Sigmoid colon (tissue), 7 donors: ENCODE results near the gene PAPLN. TPM values are rescaled to one million over a fixed set of nuclear protein-coding genes. Genes with fewer than 3 reads are reported as not detected.
A peak's percentile ranks its signal among the peaks of the same experiment; 100 is the strongest.

Experiments used
- DNase-seq: peaks from one replicate; pipeline ENCODE4 v3.0.0-alpha.2; 2019
- H3K27ac ChIP-seq, 4 donors: fragments of 200-600 bp; sonication (generic); one replicate each; pipeline ENCODE4 v1.5.1; 2016 to 2019; ENCODE audit warnings: mild to moderate bottlenecking in 1 of 4
- H3K27me3 ChIP-seq, 3 donors: fragments of 200-600 bp; sonication (generic); one replicate each; pipeline ENCODE4 v1.5.1; 2019; ENCODE audit warnings: mild to moderate bottlenecking in 1 of 3
- H3K36me3 ChIP-seq, 4 donors: fragments of 200-600 bp; sonication (generic); one replicate each; pipeline ENCODE4 v1.5.1; 2016 to 2019
- H3K4me1 ChIP-seq, 4 donors: fragments of 200-600 bp; sonication (generic); one replicate each; pipeline ENCODE4 v1.5.1; 2017 to 2019
- H3K4me3 ChIP-seq, 4 donors: fragments of 200-600 bp; sonication (generic); one replicate each; pipeline ENCODE4 v1.5.1; 2017 to 2019; ENCODE audit warnings: mild to moderate bottlenecking in 2 of 4, moderate library complexity in 1 of 4
- H3K9me3 ChIP-seq, 4 donors: fragments of 200-600 bp in 3 of 4; sonication (generic) in 3 of 4; one replicate each; pipeline versions ENCODE4 v1.5.1 to v1.6.1; 2013 to 2019
- EP300 ChIP-seq, 4 donors: sonication (generic); formaldehyde crosslinking; IDR thresholded peaks; one replicate each; pipeline ENCODE4 v1.6.1; 2017; ENCODE audit warnings: antibody characterized with exemption in 4 of 4
- POLR2A ChIP-seq, 2 donors: fragments of 450-650 bp; IDR thresholded peaks; one replicate each; pipeline ENCODE4 v1.6.1; 2016; ENCODE audit warnings: antibody characterized with exemption in 2 of 2, mild to moderate bottlenecking in 2 of 2, moderate library complexity in 2 of 2
- POLR2AphosphoS5 ChIP-seq, 4 donors: sonication (generic); formaldehyde crosslinking; IDR thresholded peaks; one replicate each; pipeline ENCODE4 v1.6.1; 2017; ENCODE audit warnings: antibody characterized with exemption in 4 of 4
- WGBS, 2 donors: extraction: QIAGEN DNeasy Blood & Tissue Kit; methylation state at CpG; one replicate each; pipeline ENCODE4 v1.1.7; 2013; 5-methylcytosine and 5-hydroxymethylcytosine counted together
- intact Hi-C: fragments of 100-400 bp; cut with DNase I; formaldehyde crosslinking; loops from one replicate; pipeline ENCODE4 v1.15.1; 2023
- polyA plus RNA-seq, 3 donors: library from polyadenylated mRNA; stranded (reverse); fragments of 200-250 nt; gene quantifications; one replicate each; pipeline ENCODE4 v1.2.3, GENCODE V29; 2013
- total RNA-seq, 4 donors: library from RNA; depleted of rRNA; stranded (reverse); fragments of >200 nt; gene quantifications; one replicate each; pipeline ENCODE4 v1.1.0, GENCODE V29; 2016
- TF ChIP-seq, protein P1 (sequence below), 4 experiments: fragments of 450-650 bp in 3 of 4; fragments of 200-600 bp in 1 of 4; IDR thresholded peaks; one replicate each; pipeline ENCODE4 v1.5.1; 2016 to 2019; ENCODE audit warnings: antibody characterized with exemption in 4 of 4, mild to moderate bottlenecking in 3 of 4, moderate library complexity in 2 of 4
- donor health status: healthy with polysubstance abuse.
- donor health status: Bipolar disorder and iron deficiency.
- donor health status: healthy.

Gene PAPLN
- total and polyA plus RNA-seq, 7 donors, result 0.46 to 52.1 (median 13.6) TPM

DNA sequence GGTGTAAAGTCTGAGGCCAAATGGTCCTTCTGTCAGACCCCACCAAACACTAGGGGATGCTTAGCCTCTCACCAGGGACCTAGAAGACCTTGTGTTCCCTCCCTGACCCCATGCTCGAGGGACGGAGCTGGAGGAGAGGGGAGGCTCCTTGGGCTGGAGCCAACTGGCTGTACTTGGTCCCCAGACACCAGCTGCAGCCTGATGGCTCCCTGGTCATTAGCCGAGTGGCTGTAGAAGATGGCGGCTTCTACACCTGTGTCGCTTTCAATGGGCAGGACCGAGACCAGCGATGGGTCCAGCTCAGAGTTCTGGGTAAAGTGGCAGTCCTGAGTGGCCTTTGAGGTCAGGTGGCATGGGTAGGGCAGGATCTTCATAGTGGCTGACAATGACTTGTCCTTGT lies 29.0 kb downstream of the PAPLN start:
- peaks cover 0 to 14% (median 6%) of the 10 kb centered on the region in 4 donors for H3K4me1 ChIP-seq
- H3K4me3 ChIP-seq, result no peak overlapping the region
- no peak overlapping the region for H3K27ac ChIP-seq
- TF ChIP-seq POLR2AphosphoS5 (IDR thresholded peaks at IDR 0.05) (no peak), EP300 (IDR thresholded peaks at IDR 0.05) (no peak), POLR2A (IDR thresholded peaks at IDR 0.05) (no peak)
- TF ChIP-seq, protein P1, sequence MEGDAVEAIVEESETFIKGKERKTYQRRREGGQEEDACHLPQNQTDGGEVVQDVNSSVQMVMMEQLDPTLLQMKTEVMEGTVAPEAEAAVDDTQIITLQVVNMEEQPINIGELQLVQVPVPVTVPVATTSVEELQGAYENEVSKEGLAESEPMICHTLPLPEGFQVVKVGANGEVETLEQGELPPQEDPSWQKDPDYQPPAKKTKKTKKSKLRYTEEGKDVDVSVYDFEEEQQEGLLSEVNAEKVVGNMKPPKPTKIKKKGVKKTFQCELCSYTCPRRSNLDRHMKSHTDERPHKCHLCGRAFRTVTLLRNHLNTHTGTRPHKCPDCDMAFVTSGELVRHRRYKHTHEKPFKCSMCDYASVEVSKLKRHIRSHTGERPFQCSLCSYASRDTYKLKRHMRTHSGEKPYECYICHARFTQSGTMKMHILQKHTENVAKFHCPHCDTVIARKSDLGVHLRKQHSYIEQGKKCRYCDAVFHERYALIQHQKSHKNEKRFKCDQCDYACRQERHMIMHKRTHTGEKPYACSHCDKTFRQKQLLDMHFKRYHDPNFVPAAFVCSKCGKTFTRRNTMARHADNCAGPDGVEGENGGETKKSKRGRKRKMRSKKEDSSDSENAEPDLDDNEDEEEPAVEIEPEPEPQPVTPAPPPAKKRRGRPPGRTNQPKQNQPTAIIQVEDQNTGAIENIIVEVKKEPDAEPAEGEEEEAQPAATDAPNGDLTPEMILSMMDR (IDR thresholded peaks at IDR 0.05), result no peak
- 75 to 88% methylated on average over 7 of the region's 7 CpGs for WGBS, 2 donors
- intact Hi-C loops, result no loop called here
- H3K27me3 ChIP-seq, result no peaks in the 10 kb centered on the region
- peaks cover 0 to 40% (median 2%) of the 10 kb centered on the region in 4 donors for H3K36me3 ChIP-seq
- no peaks in the 10 kb centered on the region for H3K9me3 ChIP-seq
- DNase-seq, result no peak

DNA sequence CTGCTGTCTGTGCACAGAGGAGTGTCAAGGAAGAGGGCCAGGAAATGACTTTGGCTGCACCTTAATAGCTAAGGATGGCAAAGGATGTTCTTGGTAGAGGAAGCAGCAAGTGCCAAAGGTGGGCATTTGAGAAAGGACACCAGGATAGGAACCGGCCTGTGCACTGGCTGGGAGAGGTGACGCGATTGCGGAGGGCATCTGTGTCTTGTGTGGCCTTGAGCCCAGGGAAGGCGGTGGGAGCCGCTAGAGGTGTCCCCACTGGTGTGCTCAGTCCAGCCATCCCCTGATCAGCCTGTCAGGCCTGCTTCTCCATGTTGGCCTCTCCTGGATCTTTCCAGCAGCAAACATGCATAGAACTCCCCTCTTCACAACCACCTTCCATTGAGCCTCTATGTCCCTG lies 30.2 kb downstream of the PAPLN start:
- Histone ChIP-seq H3K4me1 (peaks cover 0 to 15% (median 6%) of the 10 kb centered on the region in 4 donors), H3K27me3 (no peaks in the 10 kb centered on the region), H3K36me3 (peaks cover 0 to 40% (median 2%) of the 10 kb centered on the region in 4 donors), H3K4me3 (no peak overlapping the region), H3K27ac (no peak overlapping the region), H3K9me3 (no peaks in the 10 kb centered on the region)
- TF ChIP-seq POLR2A (IDR thresholded peaks at IDR 0.05), result no peak
- no peak for TF ChIP-seq POLR2AphosphoS5 (IDR thresholded peaks at IDR 0.05)
- TF ChIP-seq, protein P1 (IDR thresholded peaks at IDR 0.05), result no peak
- no peak for TF ChIP-seq EP300 (IDR thresholded peaks at IDR 0.05)
- 97% methylated on average over 6 of the region's 6 CpGs for WGBS, 2 donors
- intact Hi-C loops, result no loop called here
- DNase-seq, result no peak

DNA sequence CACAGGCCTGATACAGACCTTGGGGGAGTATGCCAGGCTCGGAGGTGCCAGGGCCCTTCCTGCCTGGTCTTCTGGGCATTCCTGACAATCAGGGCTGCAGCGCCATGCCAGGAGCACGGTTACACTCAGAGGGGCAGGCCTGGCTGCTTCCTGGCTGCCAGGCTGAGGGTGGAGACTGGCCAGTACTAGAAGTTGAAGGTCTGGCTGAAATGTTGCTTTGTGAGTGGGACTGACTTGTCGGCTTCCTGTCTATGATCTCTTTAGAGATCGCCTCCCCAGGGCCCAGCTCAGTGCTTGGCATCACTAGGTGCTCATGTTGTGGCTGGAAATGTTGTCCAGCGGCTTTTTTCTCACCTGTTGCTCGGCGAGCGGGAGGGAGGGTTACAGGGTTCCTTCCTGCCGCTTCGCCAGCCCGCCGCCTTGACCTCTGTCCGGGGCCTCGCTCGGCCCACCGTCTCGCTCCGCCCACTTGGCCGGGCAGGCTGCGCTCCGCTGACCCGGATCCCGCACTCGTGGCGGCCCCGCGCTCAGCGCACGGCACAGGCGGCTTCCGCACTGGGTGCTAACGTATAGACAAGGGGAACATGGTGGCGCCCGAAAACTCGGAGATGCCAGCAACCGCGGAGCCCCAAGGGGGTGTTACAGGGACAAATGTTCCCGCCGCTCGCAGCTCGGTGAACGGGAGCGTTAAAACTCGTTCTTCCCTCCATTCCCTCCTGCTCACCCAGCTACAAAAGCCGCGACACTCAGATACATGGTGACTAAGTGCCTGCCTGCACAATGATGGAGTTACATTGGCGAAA lies 32.6 kb downstream of the PAPLN start:
- peak; percentile 68 for DNase-seq

DNA sequence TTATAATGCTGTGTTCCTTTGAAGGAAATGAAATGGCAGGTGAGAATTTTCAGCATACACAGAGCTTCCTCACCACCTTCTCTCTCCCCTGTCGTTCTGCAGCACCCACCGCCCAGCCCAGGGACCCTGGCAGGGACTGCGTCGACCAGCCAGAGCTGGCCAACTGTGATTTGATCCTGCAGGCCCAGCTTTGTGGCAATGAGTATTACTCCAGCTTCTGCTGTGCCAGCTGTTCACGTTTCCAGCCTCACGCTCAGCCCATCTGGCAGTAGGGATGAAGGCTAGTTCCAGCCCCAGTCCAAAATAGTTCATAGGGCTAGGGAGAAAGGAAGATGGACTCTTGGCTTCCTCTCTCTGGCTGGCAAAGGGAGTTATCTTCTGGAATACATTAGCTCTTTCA lies 35.1 kb downstream of the PAPLN start:
- WGBS, 2 donors, result 86 to 88% methylated on average over 6 of the region's 6 CpGs
- no peak for TF ChIP-seq POLR2AphosphoS5 (IDR thresholded peaks at IDR 0.05)
- TF ChIP-seq POLR2A (IDR thresholded peaks at IDR 0.05), result no peak
- TF ChIP-seq, protein P1 (IDR thresholded peaks at IDR 0.05), result no peak
- TF ChIP-seq EP300 (IDR thresholded peaks at IDR 0.05), result no peak
- Histone ChIP-seq H3K4me3 (no peak overlapping the region), H3K27ac (no peak overlapping the region), H3K27me3 (no peaks in the 10 kb centered on the region), H3K4me1 (peaks cover 0 to 16% (median 6%) of the 10 kb centered on the region in 4 donors), H3K9me3 (no peaks in the 10 kb centered on the region), H3K36me3 (peaks cover 14 to 60% (median 25%) of the 10 kb centered on the region in 4 donors)
- intact Hi-C loops, result no loop called here
- DNase-seq, result no peak

More for the DNA sequence above, 32.6 kb downstream of the PAPLN start:
- peaks cover 0 to 16% (median 6%) of the 10 kb centered on the region in 4 donors for H3K4me1 ChIP-seq
- peaks cover 0 to 44% (median 11%) of the 10 kb centered on the region in 4 donors for H3K36me3 ChIP-seq
- no peaks in the 10 kb centered on the region for H3K27me3 ChIP-seq
- TF ChIP-seq POLR2AphosphoS5 (IDR thresholded peaks at IDR 0.05), result no peak
- no peak for TF ChIP-seq POLR2A (IDR thresholded peaks at IDR 0.05)
- TF ChIP-seq EP300 (IDR thresholded peaks at IDR 0.05), result no peak
- TF ChIP-seq, protein P1 (IDR thresholded peaks at IDR 0.05), result no peak
- intact Hi-C loops, result no loop called here
- no peaks in the 10 kb centered on the region for H3K9me3 ChIP-seq
- H3K27ac ChIP-seq, result peak overlapping the region; percentile 33 to 54 (median 44)
- WGBS, 2 donors, result 32 to 70% methylated on average over 48 of the region's 48 CpGs
- peak overlapping the region; percentile 12 to 51 (median 41) for H3K4me3 ChIP-seq
